Stimulated activated CD4-positive, alpha-beta T cell treated with anti-CD3 and anti-CD28 coated beads, TNF-alpha, amount 100 ng/mL, for 48 hours (primary cell): ENCODE measurements around the gene RDX.

Source experiments
- DNase-seq, 3 donors: peaks; one replicate each; pipeline ENCODE4 v3.0.0-alpha.2; 2020; ENCODE audit warnings: low read depth in 3 of 3

Gene RDX

DNA sequence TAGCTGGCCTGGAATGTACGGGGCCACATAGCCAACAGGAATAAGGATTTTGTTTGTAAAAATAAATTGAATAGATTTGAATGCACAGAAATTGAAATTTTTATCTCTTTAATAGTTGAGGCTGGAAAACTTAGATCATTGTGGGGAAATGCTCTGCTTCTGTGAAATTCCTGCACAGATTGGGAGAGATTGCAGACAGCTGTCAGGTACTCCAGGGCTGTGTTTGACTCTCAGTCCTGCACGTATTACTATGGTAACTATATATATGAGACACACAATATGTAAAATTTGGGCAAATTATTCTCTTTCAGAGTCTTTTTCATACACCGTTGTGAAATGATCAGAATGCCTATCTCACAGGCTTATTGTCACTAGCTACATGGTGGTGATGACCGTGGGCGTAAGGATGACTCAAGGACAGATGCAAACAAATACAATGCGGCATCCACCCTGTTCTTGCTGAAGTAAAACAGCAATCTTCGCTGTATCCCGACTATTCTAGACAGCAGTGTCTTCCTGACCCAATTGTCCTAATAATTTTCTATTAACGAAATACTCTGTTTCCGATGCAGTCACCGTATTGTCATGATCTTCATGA, 123.8 kb downstream of the RDX start:
- no peak for DNase-seq

DNA sequence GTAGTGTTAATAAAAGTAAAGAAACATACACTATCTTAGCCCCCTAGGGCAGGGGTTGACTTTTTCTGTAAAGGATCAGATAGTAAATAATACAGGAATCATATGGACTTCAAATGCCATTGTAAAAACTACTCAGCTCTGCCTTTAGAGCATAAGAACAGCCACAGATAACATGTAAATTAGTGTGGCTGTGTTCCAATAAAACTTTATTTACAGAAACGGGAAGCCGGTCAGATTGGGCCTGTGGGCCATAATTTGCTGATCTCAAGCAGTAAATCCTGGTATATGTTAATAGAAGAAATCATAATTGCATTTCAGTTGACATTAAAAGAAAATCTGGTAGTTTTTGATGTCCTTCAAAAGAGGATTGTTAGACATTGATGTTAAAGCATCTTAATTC, 126.7 kb downstream of the RDX start:
- no peak for DNase-seq

DNA sequence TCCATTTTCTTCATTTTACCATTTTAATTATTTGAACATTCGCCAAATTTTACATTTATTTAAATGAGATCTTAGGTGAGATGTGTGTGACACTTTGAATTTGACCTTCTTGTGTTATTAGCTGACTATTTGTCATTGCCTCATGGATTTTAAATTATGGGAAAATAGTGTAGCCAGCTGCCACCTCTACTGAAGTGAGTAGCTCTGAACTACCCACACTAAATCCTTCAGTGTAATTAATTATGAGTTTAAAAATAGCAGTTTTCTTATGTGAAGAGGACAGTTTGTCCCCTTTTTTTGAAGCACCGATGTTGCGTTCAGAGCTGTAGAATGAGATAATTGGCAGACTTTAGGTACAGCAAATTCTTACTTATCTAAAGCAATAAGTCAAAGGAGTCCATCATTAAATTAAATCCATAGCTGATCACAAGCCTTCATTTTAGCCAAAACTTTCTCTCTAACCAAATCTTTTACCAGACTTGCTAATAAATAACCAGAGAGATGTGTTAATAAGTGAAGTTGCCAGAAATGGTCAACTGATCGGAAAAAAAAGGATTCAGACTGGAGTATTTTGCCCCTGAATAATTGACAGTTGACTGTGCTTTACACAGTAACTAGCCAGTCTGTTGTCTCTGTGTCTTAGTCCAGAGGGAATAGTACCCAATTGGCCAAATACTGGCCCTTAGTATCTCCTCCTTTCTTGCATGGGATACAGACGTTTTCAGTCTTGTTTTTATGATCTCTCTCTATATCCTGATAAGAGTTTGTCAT, 128.2 kb downstream of the RDX start:
- DNase-seq, result no peak

DNA sequence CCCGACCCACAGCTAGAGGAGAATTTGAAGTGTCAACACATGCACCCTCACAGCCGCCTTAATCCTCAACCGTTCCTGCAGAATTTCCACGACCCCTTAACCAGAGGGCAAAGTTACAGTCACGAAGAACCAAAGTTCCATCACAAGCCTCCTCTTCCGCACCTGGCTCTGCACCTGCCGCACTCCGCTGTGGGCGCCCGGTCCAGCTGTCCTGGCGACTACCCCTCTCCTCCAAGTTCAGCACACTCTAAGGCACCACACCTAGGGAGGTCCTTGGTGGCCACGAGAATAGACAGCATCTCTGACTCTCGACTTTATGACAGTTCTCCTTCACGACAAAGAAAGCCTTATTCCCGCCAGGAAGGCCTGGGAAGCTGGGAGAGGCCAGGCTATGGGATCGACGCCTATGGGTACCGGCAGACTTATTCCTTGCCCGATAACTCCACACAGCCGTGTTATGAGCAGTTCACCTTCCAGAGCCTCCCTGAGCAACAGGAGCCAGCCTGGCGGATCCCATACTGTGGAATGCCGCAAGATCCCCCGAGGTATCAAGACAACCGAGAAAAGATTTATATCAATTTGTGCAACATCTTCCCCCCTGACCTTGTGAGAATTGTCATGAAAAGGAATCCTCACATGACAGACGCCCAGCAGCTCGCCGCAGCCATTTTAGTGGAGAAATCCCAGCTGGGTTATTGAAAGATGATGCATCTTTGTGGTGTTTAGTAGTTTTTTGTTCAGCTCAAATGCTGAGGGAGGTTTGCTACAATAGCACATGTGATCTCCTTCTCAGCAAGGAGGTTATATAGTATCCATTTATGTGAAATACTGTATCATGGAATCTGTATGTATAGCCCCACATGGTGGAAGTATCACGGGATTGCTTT, 131.1 kb downstream of the RDX start:
- DNase-seq, result no peak

DNA sequence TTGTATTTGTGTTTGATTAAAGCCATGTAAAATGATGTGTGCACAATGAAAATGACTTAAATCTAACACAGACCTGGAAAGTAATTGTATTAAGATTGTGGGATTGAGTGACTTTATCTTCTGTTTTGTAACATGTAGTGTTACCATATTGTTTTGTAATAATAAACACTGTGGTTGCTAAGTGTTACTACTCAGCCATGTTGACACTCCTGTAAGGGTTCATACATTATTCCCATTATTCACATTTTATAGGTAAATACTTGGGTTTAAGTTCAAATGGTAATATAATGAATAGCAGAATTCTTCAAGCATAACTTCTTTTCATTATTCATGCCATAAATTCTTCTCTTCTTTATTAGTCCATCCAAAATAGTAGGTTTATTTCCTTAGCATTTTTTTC, 134.2 kb downstream of the RDX start:
- DNase-seq, result no peak

DNA sequence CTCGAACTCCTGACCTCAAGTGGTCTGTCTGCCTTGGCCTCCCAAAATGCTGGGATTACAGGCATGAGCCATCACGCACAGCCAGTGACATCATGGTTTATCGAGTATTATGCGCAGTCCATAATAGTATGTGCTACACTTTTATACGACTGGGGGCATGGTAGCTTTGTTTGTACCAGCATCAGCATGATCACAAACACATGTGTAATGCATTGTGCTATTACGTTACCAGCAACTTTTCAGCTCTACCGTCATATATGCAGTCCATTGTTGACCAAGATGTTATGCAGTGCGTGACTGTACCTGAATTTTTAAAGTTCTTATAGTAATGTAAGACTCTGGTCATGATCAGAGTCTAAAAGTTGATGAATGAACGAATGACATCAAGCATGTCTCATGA, 135.4 kb downstream of the RDX start:
- DNase-seq, result no peak

DNA sequence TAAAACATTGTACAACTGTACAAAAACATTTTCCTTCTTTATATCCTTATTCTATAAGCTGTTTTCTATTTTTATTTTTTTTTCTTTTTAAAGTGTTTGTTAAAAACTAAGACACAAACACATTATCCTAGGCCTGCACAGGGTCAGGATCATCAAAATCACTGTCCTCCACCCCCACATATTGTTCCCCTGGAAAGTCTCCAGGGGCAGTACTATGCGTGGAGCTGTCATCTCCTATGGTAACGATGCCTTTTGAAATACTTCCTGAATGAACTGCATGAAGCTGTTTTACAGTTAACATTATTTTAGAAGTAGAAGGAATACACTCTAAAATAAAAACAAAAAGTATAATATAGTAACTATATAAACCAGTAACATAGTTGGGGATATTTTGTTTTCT, 136.0 kb downstream of the RDX start:
- no peak for DNase-seq

DNA sequence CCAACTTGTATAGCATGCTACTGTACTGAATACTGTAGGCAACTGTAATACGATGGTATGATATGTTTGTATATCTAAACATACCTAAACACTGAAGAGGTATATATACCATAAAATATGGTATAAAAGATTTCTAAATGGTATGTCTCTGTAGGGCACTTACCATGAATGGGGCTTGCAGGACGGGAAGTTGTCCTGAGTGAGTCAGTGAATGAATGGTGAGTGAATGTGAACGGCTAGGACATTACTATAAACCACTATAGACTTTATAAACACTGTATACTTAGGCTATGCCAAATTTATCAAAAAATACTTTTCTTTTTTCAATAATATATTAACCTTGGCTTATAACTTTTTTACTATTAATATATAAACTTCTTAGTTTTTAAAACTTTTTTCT, 136.4 kb downstream of the RDX start:
- DNase-seq, result no peak

DNA sequence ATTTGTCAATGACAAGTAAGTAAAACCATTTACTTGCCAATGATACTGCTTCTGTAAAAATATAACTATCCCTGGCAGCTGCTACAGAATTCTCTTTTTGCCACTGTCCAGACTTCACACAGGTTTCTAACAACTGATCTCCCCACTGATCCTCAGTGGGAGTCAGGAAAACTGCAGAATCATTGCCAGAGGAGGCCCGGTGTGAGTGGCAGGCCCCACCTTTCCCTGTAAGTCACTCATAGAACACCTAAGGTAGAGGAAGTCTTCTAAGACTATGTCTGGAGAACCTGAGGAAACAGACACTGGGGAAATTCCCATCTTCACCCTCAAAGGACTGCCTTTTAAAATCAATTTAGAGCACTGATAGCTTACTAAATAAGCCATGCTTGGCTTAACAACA, 136.9 kb downstream of the RDX start:
- DNase-seq, result no peak

DNA sequence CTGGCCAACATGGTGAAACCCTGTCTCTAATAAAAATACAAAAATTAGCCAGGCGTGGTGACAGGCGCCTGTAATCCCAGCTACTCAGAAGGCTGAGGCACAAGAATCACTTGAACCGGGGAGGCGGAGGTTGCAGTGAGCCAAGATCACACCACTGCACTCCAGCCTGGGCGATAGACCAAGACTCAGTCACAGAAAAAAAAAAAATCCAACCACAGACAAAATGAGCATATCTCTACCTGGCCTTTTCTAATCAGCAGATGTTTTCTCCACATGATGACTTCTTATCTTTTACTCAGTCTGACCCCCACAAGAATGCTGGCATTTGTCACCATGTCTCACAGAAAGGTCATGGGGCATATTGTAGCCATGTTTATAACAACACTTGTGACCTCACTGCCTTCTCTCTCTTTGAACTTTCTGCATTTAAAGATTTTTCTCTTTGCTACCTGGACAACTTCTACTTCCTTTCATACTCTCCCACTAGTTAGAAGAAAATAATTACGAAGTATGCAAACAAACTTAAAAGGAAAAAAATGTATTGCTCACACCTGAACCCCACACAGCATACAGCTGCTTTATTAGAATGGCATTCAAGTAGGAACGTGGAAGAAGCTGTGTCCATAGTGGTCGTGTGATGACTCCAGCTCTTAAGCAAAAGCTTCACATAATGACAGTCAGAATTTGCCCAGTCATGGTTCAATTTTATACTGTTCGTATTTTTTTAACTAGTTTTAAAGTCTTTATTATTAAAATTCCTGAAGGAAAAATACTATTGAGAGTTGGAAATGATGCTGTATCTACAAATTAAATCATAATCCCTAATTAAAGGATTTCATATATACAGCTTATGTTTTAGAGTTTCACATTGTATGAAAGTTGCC, 137.9 kb downstream of the RDX start:
- DNase-seq, result no peak

DNA sequence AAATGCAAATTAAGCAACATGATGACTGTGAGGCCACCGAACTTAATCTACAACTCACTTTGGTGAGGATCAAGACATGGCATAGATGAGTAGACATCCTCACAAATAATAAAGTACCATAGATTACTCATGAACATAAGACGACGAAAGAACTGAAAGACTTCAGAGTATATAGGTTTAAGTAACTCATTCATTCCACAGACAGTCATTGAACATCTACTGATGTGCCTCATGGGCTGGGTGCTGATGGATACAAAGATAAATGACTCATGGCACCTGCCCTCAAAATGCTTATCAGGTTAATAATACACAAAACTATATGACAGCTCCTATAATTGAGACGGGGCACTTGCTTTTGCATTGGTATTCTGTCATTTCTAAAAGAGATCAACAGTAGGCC, 139.9 kb downstream of the RDX start:
- DNase-seq, result no peak

DNA sequence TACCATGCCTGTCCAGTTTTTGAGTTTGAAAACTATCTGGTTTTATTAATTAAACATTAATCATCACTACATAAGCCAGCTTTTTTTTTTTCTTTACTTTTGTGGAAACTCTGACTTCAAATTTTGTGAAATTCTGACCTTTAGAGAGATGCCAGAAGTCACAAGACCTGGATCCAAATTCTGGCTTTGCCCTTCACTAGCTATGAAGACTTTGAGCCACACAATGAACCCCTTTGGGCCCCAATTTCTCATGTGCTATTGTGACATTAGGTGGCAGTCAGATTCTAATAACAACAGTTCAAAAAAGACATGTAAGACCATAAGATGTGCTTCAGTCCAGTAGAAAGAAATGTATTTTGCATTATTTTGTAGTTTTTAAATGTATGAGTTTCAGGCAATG, 142.9 kb downstream of the RDX start:
- DNase-seq, result no peak

DNA sequence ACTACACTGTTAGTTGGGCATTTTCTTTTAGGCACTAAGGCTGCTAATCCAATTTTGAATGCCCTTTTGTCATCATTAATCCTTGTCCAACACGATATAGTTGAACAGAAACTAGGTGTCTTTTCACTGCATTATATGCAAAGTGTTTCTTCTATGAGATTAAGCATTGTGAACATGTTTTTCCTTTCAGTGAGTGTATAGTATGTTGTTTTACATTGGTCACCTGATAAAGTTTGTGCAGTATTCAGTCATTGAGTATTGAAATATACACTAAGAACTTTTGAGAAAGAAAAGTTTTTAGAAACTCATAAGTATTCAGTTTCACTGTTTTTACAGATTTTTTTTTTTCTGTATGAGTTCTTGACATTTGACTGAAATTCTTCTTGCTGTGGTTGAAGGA, 144.2 kb downstream of the RDX start:
- no peak for DNase-seq

DNA sequence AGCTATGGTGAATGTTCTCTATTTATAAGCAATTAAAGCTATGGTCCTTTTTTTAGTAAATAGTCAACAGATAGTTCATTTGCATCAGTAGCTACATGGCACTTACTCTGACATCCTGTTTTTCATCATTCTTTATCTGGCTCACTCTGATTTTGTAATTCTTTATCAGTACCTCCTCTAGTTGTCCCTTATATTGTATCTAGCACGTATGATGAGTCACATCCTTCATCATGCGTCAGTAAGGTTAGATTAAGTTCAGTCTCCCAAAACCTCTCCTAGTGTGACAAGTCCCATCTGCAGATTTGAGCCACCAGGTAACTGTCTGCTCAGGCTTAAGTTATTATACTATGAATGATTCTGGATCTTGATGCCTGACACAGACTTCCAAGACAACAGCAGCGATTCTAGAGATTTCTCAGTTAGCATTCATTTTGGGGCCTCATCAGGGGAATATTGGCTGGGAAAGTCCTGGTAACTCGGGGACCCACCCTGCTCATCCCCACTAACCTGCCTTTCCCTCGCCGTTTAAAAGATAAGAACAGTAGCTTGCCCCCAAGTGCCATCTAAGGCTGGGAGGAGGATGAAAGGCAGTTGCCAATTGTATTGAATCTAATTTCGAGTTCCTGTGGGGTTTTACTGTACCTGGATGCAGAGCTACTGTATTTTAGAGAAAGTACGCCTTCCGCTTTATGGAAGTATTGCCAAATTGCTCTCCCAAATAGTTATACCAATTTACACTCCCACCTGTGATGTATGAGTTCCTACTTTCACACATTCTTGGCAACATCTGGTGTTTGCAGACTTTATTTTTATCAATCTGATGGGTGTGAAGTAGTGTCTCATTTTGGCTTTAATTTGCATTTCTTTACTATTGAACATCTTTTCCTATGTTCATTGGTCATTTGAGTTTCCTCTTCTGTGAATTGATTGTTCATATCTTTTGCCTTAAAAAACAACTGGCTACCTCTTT, 147.4 kb downstream of the RDX start:
- no peak for DNase-seq

DNA sequence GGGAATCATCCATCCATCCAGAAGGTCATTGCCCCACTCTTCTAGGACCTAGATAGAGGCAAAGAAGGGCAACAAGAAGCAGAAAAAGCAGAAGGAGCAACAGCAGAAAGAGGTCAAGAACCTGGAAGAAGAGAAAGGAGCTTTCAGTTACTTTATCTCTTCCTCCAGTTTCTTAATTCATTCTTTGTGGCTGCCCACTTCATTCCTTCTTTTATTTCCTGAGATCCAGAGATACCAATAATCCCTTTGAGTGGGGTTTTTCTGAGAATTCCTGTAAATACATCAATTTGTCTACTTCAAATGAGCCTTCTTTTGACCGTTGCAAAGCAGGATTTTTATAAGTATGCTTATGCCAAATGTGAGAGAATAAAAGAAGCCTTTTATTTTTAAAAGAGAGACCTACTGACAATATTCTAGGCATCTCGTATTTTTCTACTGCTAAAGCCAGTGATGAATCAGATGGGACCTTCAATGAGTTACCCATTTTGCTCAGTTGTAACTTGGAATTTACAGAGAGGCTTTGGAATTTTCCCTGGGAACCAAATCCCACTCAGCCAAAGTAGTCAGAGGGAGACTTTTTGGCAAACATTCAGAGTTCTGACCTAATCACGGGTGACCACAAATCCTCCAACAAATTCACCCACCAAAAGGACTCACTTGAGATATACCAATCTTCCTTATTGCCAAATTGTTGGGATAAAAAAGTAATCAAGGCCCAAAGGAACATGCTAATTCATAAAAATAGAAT, 148.3 kb downstream of the RDX start:
- no peak for DNase-seq

DNA sequence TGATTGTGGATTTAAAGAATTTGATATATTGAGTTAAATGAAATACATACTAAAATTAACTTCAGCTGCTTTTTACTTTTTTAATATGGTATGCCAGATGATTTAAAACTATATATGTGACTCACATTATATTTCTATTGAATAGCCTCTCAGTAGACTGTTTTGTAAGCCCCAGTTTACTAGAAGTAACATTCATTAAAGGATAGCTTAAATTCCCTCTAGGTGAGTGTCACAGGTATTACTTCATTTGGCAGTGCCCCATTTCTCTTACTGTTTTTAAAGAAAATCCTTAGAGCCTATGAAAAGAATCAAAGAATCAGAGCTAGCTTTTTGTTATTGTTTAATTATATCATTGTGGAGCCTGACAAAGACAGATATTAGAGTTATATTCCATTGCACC, 154.6 kb downstream of the RDX start:
- no peak for DNase-seq

DNA sequence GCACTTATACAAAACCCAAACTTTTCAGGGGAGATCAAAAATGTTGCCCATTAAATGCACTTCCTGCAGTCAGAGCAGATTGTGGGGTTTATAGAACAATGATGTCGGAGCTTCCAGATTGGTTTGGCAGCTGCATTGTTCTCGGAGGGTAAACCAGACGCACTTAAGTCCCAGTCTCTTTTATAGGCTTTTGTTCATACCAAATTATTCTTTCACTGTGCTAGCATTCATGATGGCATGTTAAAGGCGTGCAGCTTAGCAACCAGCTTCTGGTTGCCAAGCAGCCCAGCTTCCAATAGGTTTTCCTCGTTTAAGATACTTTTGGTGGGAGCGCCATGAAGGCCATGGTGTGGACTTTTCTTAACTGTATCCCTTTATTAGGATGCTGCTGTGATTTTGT, 162.3 kb downstream of the RDX start:
- no peak for DNase-seq

DNA sequence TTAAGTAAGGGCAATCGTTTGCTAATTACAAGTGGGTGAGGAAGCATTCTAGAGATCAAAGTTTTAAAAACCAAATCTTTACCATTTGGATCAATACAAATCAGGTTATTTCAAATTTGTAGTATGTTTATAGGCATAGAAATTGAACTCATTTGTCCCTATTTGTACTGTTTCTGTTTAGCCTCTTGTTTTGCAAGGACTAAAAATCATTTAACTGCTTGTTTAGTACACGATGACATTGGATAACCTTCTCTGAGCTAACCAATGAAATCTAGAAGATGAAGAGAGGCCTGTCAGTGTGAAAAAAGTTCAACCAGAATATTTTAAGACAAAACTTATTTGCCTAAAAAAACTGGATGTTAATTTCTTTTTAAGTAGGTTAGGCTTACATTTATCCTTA, 163.3 kb downstream of the RDX start:
- no peak for DNase-seq

DNA sequence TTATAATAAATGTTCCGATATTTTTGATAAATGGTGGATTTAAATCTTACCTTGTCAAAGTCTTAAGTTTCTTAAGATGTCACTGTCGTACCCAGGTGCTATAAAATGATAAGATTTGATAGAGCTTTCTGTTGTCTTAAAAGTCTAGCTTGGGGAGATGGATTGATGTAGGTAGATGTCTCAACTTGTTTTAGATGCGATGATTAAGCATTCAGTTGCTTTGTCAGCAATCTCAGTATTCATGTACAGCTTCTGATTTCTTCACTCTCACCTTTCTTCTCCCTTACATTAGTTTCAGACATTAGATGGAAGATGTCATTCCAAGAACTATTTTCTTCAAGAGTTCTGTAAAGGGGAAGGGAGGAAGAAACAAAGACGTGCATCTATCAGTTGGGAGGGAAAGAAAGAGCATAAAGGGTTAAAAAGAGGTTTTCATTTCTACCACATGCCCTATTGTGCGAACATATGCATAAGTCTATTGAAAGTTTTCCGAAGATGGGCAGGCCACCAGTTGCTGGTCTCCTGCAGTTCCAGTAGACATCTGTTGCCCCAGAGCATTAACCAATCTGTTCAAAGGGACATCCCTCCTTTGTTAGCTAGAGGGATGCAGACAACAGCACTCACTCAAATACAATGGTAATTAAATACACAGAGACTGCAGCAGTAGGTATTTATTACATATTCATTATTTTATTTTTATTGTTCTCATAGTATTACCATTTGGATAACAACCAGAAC, 164.9 kb downstream of the RDX start:
- DNase-seq, result no peak
